Naive thymus-derived CD4-positive, alpha-beta T cell (primary cell): Measurements from ENCODE around the gene CFD. TPM values are rescaled to one million over a fixed set of nuclear protein-coding genes. Genes with fewer than 3 reads are reported as not detected.
"Not testable (repeated sequence)": the region's sequence is repeated elsewhere in the genome, so short reads cannot be mapped to it uniquely, and the experiment has no call there.

Source experiments
- ATAC-seq: fragments of 150-1000 bp; cut with Tn5 transposase; 2 replicates; pipeline ENCODE4 v1.10.0; 2021; ENCODE audit warnings: mild to moderate bottlenecking, moderate library complexity
- CTCF ChIA-PET: fragments of 350-600 bp; sonication (Branson Sonifier 250); formaldehyde crosslinking; loops from one replicate; lab custom pipeline; 2021; ENCODE audit warnings: antibody characterized with exemption; lab: Charles Lee
- POLR2A ChIA-PET: fragments of 350-600 bp; sonication (Branson Sonifier 250); formaldehyde crosslinking; loops from one replicate; lab custom pipeline; 2021; ENCODE audit warnings: antibody characterized with exemption, inconsistent platforms; lab: Charles Lee
- DNase-seq, 9 donors: peaks; one replicate each; pipeline versions ENCODE4 v3.0.0 to v3.0.0-alpha.2; 2020 to 2022; ENCODE audit warnings: mixed read lengths in 1 of 9
- H3K27ac ChIP-seq: one replicate; pipeline ENCODE4 v1.7.0; 2013; ENCODE audit warnings: mild to moderate bottlenecking, low read depth, low read length, moderate library complexity
- H3K27me3 ChIP-seq, 2 donors: one replicate each; pipeline ENCODE4 v1.7.0; 2013; ENCODE audit warnings: low read length in 2 of 2, mild to moderate bottlenecking in 2 of 2, moderate library complexity in 2 of 2; ENCODE audit not compliant: control insufficient read depth in 2 of 2, insufficient read depth in 2 of 2
- H3K36me3 ChIP-seq, 3 experiments: 1 replicate in 2 of 3; 2 replicates in 1 of 3; pipeline ENCODE4 v1.7.0; 2013; ENCODE audit warnings: low read length in 3 of 3, mild to moderate bottlenecking in 3 of 3, moderate library complexity in 1 of 3; ENCODE audit not compliant: insufficient read depth in 3 of 3, control insufficient read depth in 2 of 3
- H3K4me1 ChIP-seq, 2 donors: one replicate each; pipeline ENCODE4 v1.7.0; 2013; ENCODE audit warnings: low read length in 2 of 2, mild to moderate bottlenecking in 2 of 2, moderate library complexity in 1 of 2; ENCODE audit not compliant: control insufficient read depth in 2 of 2, insufficient read depth in 2 of 2
- H3K4me3 ChIP-seq: 2 replicates; pipeline ENCODE4 v1.7.0; 2013; ENCODE audit warnings: mild to moderate bottlenecking, low read length
- H3K9me3 ChIP-seq, 3 experiments: 1 replicate in 2 of 3; 2 replicates in 1 of 3; pipeline ENCODE4 v1.7.0; 2013; ENCODE audit warnings: low read length in 3 of 3; ENCODE audit not compliant: control insufficient read depth in 2 of 3
- H3K27ac Mint-ChIP-seq, 9 donors: one replicate each; pipeline ENCODE4 v1.8.0; 2020 to 2022; ENCODE audit warnings: mixed read lengths in 9 of 9, mild to moderate bottlenecking in 8 of 9, moderate library complexity in 5 of 9, inconsistent platforms in 2 of 9
- H3K27me3 Mint-ChIP-seq, 5 donors: one replicate each; pipeline ENCODE4 v1.8.0; 2021 to 2022; ENCODE audit warnings: mixed read lengths in 5 of 5, mild to moderate bottlenecking in 1 of 5
- H3K36me3 Mint-ChIP-seq, 5 donors: one replicate each; pipeline ENCODE4 v1.8.0; 2020 to 2022; ENCODE audit warnings: mixed read lengths in 5 of 5, mild to moderate bottlenecking in 3 of 5, inconsistent platforms in 1 of 5
- H3K4me1 Mint-ChIP-seq, 7 donors: one replicate each; pipeline ENCODE4 v1.8.0; 2020 to 2022; ENCODE audit warnings: mixed read lengths in 7 of 7, mild to moderate bottlenecking in 3 of 7, inconsistent platforms in 1 of 7
- H3K4me3 Mint-ChIP-seq, 10 donors: one replicate each; pipeline ENCODE4 v1.8.0; 2020 to 2022; ENCODE audit warnings: mild to moderate bottlenecking in 10 of 10, mixed read lengths in 10 of 10, moderate library complexity in 6 of 10, inconsistent platforms in 2 of 10
- H3K9me3 Mint-ChIP-seq, 11 donors: one replicate each; pipeline ENCODE4 v1.8.0; 2020 to 2022; ENCODE audit warnings: mixed read lengths in 11 of 11, mild to moderate bottlenecking in 4 of 11, inconsistent platforms in 1 of 11, moderate library complexity in 1 of 11
- intact Hi-C, 2 donors: fragments of 100-400 bp; cut with micrococcal nuclease; formaldehyde crosslinking; loops; one replicate each; pipeline ENCODE4 v1.15.1; 2023
- polyA plus RNA-seq, 2 donors: library from polyadenylated mRNA; unstranded; fragments of 300-500 nt; fragmentation: Illumina TruSeq; gene quantifications; one replicate each; pipeline ENCODE4 v1.2.3, GENCODE V29; 2021
- total RNA-seq, 6 experiments: library from RNA in 5 of 6; stranded (reverse) in 5 of 6; gene quantifications; 1 replicate in 5 of 6; 2 replicates in 1 of 6; pipeline ENCODE4 v1.2.3 and lab custom pipeline; 2021 to 2026

The CFD gene
- total and polyA plus RNA-seq, 7 experiments from 2014 or later, result 1.3 to 58.0 (median 4.9) TPM

GRCh38 chr19:845707-846521 is 13.6 kb upstream of the CFD start:
- DNase-seq (no peak), ATAC-seq (no peak)
- intact Hi-C loops, result no loop called here
- peaks cover 23 to 51% (median 40%) of the 10 kb centered on the region in 5 donors for H3K27me3 Mint-ChIP-seq
- ChIA-PET POLR2A (interaction anchor here (0.6 kb wide), 1 partner anchor 511 kb away, joined by 3 read pairs; no protein-coding TSS in a partner anchor), CTCF (no interaction called here)
- no peak overlapping the region for H3K27ac ChIP-seq
- H3K9me3 ChIP-seq, result no peaks in the 10 kb centered on the region
- H3K27me3 ChIP-seq, result peaks cover 2 to 25% of the 10 kb centered on the region in 2 donors
- peaks cover 0 to 3% (median 0%) of the 10 kb centered on the region in 5 donors for H3K36me3 Mint-ChIP-seq
- no peaks in the 10 kb centered on the region for H3K4me1 ChIP-seq
- no peaks in the 10 kb centered on the region for H3K36me3 ChIP-seq
- H3K4me1 Mint-ChIP-seq, result peaks cover 0 to 8% (median 4%) of the 10 kb centered on the region in 7 donors
- peaks cover 0 to 6% (median 0%) of the 10 kb centered on the region in 11 donors for H3K9me3 Mint-ChIP-seq
- no peak overlapping the region for H3K4me3 Mint-ChIP-seq
- H3K4me3 ChIP-seq, result no peak overlapping the region
- no peak overlapping the region for H3K27ac Mint-ChIP-seq

GRCh38 chr19:848386-848921 is 11.0 kb upstream of the CFD start:
- no peak overlapping the region for H3K4me3 Mint-ChIP-seq
- peaks cover 0 to 2% (median 0%) of the 10 kb centered on the region in 11 donors for H3K9me3 Mint-ChIP-seq
- no peak for DNase-seq
- H3K27me3 ChIP-seq, result peaks cover 2 to 17% of the 10 kb centered on the region in 2 donors
- H3K4me1 ChIP-seq, result no peaks in the 10 kb centered on the region
- no peaks in the 10 kb centered on the region for H3K9me3 ChIP-seq
- no peaks in the 10 kb centered on the region for H3K36me3 ChIP-seq
- no peak overlapping the region for H3K27ac ChIP-seq
- no peak overlapping the region for H3K27ac Mint-ChIP-seq
- H3K4me3 ChIP-seq, result no peak overlapping the region
- no peak for ATAC-seq
- peaks cover 13 to 44% (median 30%) of the 10 kb centered on the region in 5 donors for H3K27me3 Mint-ChIP-seq
- POLR2A ChIA-PET, result no interaction called here
- CTCF ChIA-PET, result interaction anchor here (1.1 kb wide), 1 partner anchor 153 kb away, joined by 3 read pairs; no protein-coding TSS in a partner anchor
- peaks cover 0 to 3% (median 0%) of the 10 kb centered on the region in 5 donors for H3K36me3 Mint-ChIP-seq
- H3K4me1 Mint-ChIP-seq, result peaks cover 0 to 4% (median 0%) of the 10 kb centered on the region in 7 donors
- intact Hi-C loops, result no loop called here

- peaks cover 0 to 15% of the 10 kb centered on the region in 2 donors for H3K27me3 ChIP-seq
- H3K9me3 ChIP-seq, H3K4me1 ChIP-seq, H3K9me3 Mint-ChIP-seq, POLR2A ChIA-PET, intact Hi-C loops, H3K4me3 Mint-ChIP-seq, DNase-seq, H3K4me1 Mint-ChIP-seq, H3K4me3 ChIP-seq, H3K36me3 ChIP-seq, H3K27ac Mint-ChIP-seq, ATAC-seq, H3K27ac ChIP-seq, H3K36me3 Mint-ChIP-seq: not testable (repeated sequence)
- CTCF ChIA-PET, result interaction anchor here (1.1 kb wide), 1 partner anchor 152 kb away, joined by 3 read pairs; no protein-coding TSS in a partner anchor
- H3K27me3 Mint-ChIP-seq, result peaks cover 17 to 44% (median 30%) of the 10 kb centered on the region in 5 donors
These were observed 10.3 kb upstream of the CFD start for GRCh38 chr19:849195-849594.

GRCh38 chr19:850221-850978 is 9.1 kb upstream of the CFD start:
- Mint-ChIP-seq H3K9me3 (peaks cover 0 to 2% (median 0%) of the 10 kb centered on the region in 11 donors), H3K4me1 (no peaks in the 10 kb centered on the region), H3K27ac (no peak overlapping the region), H3K4me3 (no peak overlapping the region), H3K27me3 (peaks cover 14 to 34% (median 21%) of the 10 kb centered on the region in 5 donors), H3K36me3 (no peaks in the 10 kb centered on the region)
- H3K9me3 ChIP-seq, result no peaks in the 10 kb centered on the region
- peak; percentile 31 for ATAC-seq
- CTCF ChIA-PET, result interaction anchor here (0.7 to 0.9 kb wide), 2 partner anchors 81 to 279 kb away, joined by 3 to 9 read pairs; no protein-coding TSS in a partner anchor
- H3K27me3 ChIP-seq, result peaks cover 0 to 15% of the 10 kb centered on the region in 2 donors
- no peaks in the 10 kb centered on the region for H3K36me3 ChIP-seq
- no peak for DNase-seq
- POLR2A ChIA-PET, result no interaction called here
- H3K27ac ChIP-seq, result no peak overlapping the region
- H3K4me3 ChIP-seq, result no peak overlapping the region
- H3K4me1 ChIP-seq, result no peaks in the 10 kb centered on the region
- intact Hi-C loops, result no loop called here

GRCh38 chr19:850979-851335 is 8.5 kb upstream of the CFD start:
- H3K9me3 Mint-ChIP-seq, result no peaks in the 10 kb centered on the region
- H3K9me3 ChIP-seq, result no peaks in the 10 kb centered on the region
- intact Hi-C loops, result no loop called here
- no peak overlapping the region for H3K4me3 ChIP-seq
- POLR2A ChIA-PET, result no interaction called here
- peaks cover 0 to 11% of the 10 kb centered on the region in 2 donors for H3K27me3 ChIP-seq
- H3K27ac Mint-ChIP-seq, result no peak overlapping the region
- no peak for DNase-seq
- H3K4me1 Mint-ChIP-seq, result no peaks in the 10 kb centered on the region
- H3K4me3 Mint-ChIP-seq, result no peak overlapping the region
- peaks cover 14 to 29% (median 16%) of the 10 kb centered on the region in 5 donors for H3K27me3 Mint-ChIP-seq
- CTCF ChIA-PET, result no interaction called here
- H3K36me3 ChIP-seq, result no peaks in the 10 kb centered on the region
- no peaks in the 10 kb centered on the region for H3K36me3 Mint-ChIP-seq
- H3K27ac ChIP-seq, result no peak overlapping the region
- no peaks in the 10 kb centered on the region for H3K4me1 ChIP-seq
- ATAC-seq, result peak; percentile 8

- no peaks in the 10 kb centered on the region for H3K9me3 Mint-ChIP-seq
- H3K27ac Mint-ChIP-seq, result no peak within 1 kb of the TSS
- Histone ChIP-seq H3K9me3 (no peaks in the 10 kb centered on the region), H3K27ac (no peak within 1 kb of the TSS), H3K27me3 (peaks cover 0 to 10% of the 10 kb centered on the region in 2 donors), H3K36me3 (no peaks in the 10 kb centered on the region), H3K4me1 (no peaks in the 10 kb centered on the region), H3K4me3 (no peak within 1 kb of the TSS)
- no peaks in the 10 kb centered on the region for H3K36me3 Mint-ChIP-seq
- POLR2A ChIA-PET, result no interaction called here
- peaks cover 0 to 4% (median 0%) of the 10 kb centered on the region in 7 donors for H3K4me1 Mint-ChIP-seq
- ATAC-seq (no peak), DNase-seq (no peak)
- H3K27me3 Mint-ChIP-seq, result peaks cover 6 to 21% (median 9%) of the 10 kb centered on the region in 5 donors
- CTCF ChIA-PET, result no interaction called here
- H3K4me3 Mint-ChIP-seq, result no peak within 1 kb of the TSS
- intact Hi-C loops, result no loop called here
These were observed 7.1 kb upstream of the CFD start, which contains the start of gene ELANE for GRCh38 chr19:852136-853013. ELANE (plus strand) TSS chr19:852303; CDS start chr19:852329, 26 bp downstream.
